GM21619 (cell line): ENCODE data around the gene ACE.

Source experiments
- ATAC-seq: cut with Tn5 transposase; IDR thresholded peaks from one replicate; pipeline ENCODE4 v1.9.1; 2021; ENCODE audit not compliant: unreplicated experiment

Gene ACE

DNA sequence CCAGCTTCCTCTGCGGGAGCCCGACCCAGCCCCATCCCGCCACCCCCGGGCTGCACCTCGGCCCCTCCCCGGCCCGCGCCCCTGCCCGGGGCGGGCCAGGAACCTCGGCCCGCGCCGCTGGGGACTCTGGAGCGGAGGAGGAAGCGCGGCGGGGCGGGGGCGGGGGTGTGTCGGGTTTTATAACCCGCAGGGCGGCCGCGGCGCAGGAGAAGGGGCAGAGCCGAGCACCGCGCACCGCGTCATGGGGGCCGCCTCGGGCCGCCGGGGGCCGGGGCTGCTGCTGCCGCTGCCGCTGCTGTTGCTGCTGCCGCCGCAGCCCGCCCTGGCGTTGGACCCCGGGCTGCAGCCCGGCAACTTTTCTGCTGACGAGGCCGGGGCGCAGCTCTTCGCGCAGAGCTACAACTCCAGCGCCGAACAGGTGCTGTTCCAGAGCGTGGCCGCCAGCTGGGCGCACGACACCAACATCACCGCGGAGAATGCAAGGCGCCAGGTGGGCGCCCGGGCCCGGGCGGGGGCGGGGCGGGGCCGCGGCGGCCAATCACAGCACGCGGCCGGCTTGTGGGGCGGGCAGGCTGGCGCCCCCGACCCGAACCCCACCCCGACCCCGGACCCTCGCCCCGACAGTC, at the start of gene ACE:
Gene ACE (plus strand): TSS at position 208 of the 626 bp plus-strand sequence. CDS start 34 bp downstream, at position 242.
- ATAC-seq: no peak

DNA sequence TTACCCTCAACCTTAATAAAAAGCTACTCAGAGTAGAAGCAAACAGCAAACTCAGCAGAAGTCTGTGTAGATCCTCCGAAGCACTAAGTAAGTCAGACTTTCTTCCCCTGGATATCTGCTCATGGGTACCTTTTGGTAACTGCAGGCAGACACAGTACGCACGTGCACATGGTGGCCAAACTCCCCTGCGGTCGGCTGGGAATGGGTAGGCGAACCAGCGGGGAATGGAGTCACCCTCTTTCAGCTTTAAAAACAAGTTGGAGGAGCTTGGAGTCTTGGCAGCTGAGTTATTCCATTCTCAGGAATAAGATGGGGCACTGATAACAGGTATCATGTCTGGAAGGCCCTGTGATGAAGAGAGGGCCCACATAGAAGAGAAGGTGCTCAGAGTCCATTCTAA, 47.1 kb upstream of the ACE start:
- no peak for ATAC-seq

GRCh38 chr17:63430223-63430622, 46.6 kb upstream of the ACE start:
- ATAC-seq: no peak

- no peak for ATAC-seq
These were observed 45.3 kb upstream of the ACE start for GRCh38 chr17:63431618-63431938.

GRCh38 chr17:63431939-63432804, 44.7 kb upstream of the ACE start:
- ATAC-seq: no peak

GRCh38 chr17:63433746-63434591, 42.9 kb upstream of the ACE start:
- ATAC-seq: no peak

DNA sequence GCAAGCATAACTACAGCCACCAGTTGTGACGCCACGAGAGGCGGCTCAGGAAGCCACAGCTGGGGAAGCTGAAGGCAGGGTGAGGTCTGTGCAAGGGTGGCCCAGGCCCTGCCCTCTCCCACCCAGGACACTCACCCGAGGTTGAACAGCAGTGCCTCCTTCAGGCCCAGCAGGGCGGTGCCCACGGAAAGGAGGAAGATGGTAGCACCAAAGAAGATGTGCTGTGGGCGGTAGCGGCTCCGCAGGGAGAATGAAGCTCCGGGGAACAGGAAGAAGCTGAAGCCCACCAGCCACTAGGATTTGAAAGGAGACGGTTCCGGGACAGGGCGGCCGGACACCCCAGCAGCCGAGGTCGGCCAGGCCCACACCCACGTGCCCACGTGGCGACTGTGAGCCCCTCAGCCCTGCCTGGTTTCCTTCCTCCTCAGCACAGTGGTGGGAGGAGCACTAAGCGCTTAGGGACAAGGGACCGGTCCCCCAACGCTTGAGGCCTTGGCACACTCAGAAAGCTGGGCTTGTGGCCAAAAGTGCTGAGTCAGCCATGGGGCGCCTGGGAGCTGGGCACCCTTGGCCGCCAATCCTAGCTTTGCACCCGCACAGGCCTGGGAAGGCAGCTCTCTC, 41.8 kb upstream of the ACE start:
- no peak for ATAC-seq

DNA sequence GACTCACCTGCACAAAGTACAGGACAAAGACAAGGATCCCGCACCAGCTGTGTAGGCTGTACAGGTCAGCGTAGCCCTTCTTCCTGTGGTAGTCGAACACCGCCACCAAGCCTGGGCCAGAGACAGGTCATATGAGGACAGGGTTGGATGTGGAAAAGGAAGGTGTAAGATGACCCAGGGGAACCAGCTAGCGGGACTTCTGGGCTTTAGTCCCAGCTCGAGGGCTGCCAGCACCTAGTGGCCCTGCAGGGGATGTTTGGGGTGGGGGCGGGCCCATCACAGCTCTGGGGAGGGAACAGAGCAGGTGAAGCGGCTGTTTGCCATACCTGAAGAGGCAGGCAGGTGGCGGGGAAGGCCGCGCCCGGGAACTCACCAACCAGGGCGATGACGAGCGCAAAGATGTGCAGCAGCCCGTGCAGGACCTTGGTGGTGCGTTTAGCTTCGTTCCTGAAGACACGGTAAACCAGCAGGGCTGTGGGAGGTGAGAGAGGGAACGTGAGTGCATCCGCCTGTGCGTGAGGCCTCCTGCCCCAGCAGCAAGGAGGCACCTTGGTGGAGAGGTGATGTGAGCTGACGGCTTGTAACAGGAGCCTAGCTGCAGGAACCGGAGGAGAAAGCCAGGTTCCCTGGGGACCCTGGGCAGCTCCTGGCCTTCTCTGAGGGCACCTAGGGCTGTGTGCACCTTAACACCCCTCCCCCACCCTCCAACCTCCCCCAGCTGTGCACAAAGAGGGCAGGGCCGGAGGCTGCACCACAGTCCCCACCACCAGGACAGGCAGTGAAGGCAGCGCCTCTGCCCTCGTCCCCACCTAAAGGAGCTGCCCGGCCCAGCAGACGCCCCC, 41.0 kb upstream of the ACE start:
- no peak for ATAC-seq

- ATAC-seq: no peak
These were observed 40.2 kb upstream of the ACE start for GRCh38 chr17:63436523-63437110.

DNA sequence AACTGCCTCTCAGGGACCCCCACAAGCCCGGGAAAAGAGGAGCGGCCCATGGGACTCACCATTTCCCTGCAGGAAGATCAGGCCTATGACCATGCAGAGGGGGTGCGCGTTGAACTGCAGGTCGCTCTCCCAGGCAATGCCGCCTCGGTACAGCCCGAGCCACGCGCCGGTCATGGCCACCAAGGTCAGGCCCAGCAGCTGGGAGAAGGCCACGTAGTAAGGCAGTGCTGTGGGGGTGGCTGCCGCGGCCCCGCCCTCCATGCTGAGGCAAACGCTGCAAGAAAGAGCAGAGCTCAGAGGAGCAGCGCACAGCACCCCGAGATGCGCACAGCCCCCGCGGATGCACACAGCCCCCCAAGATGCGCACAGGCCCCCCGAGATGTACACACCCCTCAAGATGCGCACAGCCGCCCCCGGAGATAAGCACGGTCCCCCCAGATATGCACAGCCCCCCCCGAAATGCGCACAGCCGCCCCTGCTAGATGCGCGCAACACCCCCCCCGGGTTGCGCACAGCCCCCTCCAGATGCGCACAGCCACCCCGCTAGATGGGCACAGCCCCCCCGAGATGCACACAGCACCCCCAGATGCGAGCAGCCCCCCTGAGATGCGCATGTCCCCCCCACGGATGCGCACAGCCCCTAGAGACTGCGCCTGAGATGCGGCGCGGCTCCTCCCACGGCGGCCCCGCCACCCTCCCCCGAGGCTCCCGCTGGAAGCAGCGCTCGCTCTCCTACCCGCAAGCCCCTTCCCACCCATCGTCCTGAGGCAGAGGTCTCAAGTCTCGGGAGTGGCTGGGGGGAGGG, 39.4 kb upstream of the ACE start:
- ATAC-seq: no peak

DNA sequence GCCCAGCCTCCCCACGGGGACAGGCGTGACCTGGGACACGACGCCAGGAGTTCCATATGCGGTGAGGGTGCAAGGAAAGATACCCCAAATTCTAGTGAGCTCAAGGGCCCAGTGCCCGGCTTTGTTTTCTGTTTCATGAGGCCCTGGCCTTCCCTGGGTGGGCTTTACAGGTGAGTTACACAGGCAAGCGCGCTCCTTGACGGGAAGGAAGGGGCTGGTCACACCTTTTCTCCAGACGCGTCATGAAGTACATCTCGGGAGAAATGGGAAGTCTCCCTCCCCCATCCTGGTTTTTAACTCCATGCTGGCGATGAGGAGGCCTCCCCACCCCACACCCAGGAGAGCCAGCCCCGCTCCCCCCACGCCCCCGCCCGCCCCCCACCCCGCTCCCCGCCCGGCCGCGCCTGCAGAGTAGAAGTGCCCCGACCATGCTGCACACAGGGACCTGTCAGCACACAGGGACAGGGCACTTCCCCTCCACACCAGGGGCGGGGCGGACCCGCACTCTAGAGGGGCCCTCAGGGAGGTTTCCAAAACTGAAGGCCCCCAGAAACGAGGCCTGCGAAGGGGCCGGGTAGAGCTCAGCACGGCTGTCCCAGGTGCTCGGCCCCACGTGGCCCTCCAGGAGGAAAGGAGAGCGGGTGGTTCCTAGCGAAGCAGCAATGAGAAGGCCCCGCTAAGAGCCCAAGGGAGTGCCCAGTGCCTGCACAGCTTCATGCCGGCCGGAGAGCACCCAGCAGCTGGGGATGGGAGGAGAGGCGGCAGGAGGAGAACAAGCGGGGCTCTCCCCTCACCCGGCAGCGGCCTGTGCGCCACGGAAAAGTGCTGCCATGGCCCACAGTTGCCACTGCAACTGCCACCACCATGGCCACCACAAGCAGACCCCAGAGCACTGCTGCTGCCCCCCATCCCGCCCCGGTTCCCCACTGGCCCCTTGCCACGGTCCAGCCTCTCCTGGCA, 38.5 kb upstream of the ACE start:
- ATAC-seq: no peak

DNA sequence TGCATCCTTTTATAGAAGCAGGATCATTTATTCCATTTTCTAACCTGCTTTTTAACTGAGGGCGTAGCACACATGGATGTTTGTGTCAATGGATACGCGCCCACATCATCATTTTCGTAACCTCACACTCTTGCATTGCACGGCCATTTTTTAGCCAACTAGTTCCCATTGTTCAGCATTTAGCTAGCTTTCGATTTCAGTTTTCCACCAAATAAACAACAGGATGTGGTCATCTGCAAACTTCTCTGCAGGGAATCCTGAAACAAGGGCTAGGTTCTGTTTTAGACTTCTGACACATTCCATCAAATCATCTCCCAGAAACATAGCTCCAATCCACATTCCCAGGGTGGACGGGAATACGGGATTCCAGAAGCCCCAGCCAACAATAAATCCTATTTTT, 37.2 kb upstream of the ACE start:
- no peak for ATAC-seq

DNA sequence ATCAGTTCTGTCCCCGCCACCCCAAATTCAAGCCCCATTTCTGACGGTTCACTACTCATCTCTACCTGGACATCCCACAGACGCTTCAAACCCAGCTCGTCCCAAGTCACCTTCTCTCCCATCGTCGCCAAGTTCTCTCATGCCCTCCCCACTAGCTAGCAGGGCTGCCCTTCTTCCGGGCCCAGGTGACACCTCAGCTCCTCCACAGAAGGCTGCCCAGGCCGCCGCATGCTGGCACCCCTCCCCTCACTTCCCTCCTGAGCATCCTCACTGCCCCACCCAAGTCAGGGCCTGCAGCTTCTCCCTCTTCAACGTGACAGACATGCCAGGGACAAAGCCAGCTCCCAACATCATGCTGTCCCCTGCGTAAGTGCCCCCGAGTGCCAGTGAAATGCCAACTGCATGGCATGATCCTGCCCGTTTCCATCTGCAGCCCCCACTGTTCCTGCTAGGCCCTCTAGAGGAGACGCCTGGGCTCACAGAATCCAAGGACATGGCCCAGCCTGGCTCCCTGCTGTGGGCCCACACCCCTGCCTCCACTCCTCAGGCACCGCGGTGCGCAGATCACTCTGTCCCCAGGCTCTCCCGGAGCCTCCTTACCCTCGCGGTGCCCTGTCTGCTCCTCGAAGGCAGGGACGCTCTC, 36.6 kb upstream of the ACE start:
- no peak for ATAC-seq

DNA sequence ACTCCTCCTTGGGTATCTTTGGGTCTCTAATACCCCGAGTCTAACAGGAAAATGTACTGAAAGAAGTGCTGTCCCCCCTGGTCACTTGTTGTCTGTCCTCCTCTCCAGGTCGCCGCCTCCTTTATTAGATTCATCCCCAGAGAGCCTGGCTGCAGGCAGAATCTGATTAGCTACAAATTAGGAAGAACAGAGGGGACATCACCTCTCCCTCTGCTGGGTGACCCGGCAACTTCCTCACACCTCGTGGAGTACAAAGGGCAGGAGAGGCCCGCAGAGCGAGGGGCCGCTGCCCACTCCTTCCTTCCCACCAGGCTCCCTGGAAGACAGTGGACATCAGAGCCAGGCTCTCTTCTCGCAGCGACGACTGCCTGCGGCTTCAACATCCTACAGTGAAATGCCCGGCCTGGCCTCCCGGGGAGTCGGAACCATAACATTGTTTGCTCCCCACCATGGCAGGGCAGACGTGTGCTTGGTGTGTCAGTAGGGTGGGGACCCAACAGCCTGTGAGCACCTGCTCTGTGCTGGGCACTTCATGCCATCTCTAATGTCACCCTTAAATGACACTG, 36.0 kb upstream of the ACE start:
- ATAC-seq: no peak

DNA sequence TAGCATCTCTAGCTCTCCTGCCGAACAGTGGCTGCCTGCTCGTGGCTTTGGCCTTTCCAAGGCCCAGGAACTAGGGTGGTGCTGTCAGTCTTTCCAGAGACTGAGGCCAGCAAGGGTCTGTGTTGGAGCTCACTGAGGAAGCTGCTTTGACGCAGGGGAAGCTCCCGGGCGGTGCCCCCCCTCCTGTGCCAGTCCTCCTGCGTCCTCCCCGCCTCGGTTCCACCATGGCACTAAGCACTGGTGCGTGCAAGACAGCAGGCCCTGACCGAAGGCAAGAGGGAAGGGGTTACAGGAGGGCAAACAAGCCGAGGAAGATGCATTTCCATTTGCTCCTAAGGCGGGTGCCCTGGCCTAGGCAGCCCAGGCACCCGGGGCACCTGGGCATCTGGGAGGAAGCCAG, 35.2 kb upstream of the ACE start:
- no peak for ATAC-seq

DNA sequence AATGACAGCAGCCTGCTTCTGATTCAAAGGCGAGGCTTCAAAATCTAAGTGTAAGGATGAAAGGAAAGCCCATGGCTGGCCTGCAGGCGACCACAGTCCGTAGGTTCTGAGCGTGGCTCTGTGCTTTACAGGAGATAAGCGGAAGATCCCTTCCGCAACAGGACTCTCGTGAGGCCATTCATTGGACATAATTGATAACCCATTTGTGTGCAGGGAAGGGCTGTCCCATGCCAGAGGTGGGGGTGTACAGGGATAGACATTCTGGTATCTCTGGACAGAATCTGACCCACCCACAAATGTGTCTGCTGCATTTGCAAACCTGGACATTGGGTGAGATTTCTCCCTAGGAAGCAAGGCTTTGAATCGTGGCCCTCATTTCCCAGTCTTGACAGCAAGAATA, 34.8 kb upstream of the ACE start:
- ATAC-seq: no peak

- ATAC-seq: no peak
These were observed 34.3 kb upstream of the ACE start for GRCh38 chr17:63442549-63443035.
